ENCODE results near the gene SYNE1.
"Not testable (repeated sequence)": the region's sequence is repeated elsewhere in the genome, so short reads cannot be mapped to it uniquely, and the experiment has no call there.

SYNE1 gene

DNA sequence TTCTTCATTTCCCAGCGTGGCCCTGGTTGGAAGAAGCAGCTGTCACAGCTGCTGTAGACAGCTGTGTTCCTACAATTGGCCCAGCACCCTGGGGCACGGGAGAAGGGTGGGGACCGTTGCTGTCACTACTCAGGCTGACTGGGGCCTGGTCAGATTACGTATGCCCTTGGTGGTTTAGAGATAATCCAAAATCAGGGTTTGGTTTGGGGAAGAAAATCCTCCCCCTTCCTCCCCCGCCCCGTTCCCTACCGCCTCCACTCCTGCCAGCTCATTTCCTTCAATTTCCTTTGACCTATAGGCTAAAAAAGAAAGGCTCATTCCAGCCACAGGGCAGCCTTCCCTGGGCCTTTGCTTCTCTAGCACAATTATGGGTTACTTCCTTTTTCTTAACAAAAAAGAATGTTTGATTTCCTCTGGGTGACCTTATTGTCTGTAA lies 537.0 kb downstream of the SYNE1 start:
- no peak overlapping the region for H3K4me3 ChIP-seq (ENCODE audit: low read depth, low read length)
- DNase-seq (ENCODE audit: low read depth), result peak; percentile 52

GRCh38 chr6:152099446-152100182 lies 537.5 kb downstream of the SYNE1 start:
- no peak for DNase-seq (ENCODE audit: low read depth)
- no peak overlapping the region for H3K4me3 ChIP-seq (ENCODE audit: low read depth, low read length)

DNA sequence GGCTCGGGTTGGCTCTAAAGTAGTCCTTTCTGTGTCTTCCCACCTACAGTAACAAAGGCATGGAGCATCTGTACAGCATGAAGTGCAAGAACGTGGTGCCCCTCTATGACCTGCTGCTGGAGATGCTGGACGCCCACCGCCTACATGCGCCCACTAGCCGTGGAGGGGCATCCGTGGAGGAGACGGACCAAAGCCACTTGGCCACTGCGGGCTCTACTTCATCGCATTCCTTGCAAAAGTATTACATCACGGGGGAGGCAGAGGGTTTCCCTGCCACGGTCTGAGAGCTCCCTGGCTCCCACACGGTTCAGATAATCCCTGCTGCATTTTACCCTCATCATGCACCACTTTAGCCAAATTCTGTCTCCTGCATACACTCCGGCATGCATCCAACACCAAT lies 538.5 kb downstream of the SYNE1 start:
- no peak for DNase-seq (ENCODE audit: low read depth)
- no peak overlapping the region for H3K4me3 ChIP-seq (ENCODE audit: low read depth, low read length)

DNA sequence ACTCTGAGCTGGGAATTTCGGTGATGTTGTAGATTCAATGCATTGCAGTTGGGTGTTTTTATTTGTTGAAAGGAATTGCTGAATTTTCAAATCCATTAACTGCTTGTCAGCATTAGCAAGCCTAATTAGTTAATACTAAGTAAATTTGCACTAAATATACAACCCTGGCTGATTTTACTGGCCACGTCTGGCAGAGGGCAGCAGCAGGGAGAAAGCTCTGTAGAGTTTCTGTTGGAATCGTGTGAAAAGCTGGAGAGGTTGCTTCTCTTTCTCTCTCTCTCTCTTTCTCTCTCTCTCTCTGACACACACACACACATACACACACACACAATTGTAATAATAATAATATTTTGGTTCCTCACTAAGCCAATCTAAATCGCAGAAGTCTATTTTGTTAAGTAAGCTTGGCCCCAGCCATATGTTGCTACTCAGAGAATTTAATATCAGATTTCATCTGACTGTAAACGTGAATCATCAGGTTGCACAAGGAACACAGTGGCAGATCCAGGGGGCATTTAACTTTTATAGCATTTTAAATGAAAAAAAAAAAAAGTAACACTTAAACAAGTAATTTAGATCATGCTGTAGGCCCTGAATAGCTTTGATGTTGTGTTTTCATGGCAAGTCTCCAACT lies 540.2 kb downstream of the SYNE1 start:
- DNase-seq (ENCODE audit: low read depth), result peak; percentile 83
- H3K4me3 ChIP-seq (ENCODE audit: low read depth, low read length), result no peak overlapping the region

GRCh38 chr6:152094992-152095592 lies 542.1 kb downstream of the SYNE1 start:
- no peak overlapping the region for H3K4me3 ChIP-seq (ENCODE audit: low read depth, low read length)
- peak; percentile 99 for DNase-seq (ENCODE audit: low read depth)

DNA sequence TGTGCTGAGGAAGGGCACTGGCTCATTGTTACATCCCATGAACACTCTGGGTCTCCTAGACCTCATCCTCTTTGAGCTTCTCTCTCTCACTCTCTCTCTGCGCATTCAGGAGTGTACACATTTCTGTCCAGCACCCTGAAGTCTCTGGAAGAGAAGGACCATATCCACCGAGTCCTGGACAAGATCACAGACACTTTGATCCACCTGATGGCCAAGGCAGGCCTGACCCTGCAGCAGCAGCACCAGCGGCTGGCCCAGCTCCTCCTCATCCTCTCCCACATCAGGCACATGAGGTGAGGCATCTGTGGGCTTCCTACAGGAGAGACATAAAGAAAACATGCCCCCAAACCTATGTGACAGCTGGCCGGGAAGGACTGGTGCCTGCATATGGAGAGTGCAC lies 542.9 kb downstream of the SYNE1 start:
- no peak overlapping the region for H3K4me3 ChIP-seq (ENCODE audit: low read depth, low read length)
- no peak for DNase-seq (ENCODE audit: low read depth)

- H3K4me3 ChIP-seq (ENCODE audit: low read depth, low read length), result no peak overlapping the region
- no peak for DNase-seq (ENCODE audit: low read depth)
Observed at GRCh38 chr6:152093711-152094110, 543.5 kb downstream of the SYNE1 start.

DNA sequence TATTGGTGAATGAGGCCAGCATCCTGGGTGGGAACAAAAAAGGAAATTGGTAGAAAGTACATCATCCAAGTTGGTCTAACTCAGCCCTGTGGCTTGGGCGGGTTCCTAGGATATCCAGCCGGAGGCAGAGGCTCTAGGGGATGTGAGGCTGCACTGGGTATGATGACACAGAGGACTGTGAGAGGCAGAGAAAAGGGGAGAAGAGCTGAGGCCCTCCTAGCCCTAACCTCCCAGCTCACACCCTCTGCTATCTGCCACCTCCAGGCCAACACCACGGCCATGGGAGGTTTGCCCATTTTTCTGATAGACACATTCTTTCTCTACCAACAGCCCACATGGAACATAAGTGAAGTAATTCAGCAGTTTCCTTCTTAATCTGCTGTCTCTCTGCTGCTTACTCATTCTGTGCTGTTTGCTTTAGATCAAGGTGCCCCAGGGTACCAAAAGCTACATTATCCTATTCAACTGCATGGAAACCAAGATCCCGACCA lies 545.3 kb downstream of the SYNE1 start:
- no peak overlapping the region for H3K4me3 ChIP-seq (ENCODE audit: low read depth, low read length)
- DNase-seq (ENCODE audit: low read depth), result no peak

DNA sequence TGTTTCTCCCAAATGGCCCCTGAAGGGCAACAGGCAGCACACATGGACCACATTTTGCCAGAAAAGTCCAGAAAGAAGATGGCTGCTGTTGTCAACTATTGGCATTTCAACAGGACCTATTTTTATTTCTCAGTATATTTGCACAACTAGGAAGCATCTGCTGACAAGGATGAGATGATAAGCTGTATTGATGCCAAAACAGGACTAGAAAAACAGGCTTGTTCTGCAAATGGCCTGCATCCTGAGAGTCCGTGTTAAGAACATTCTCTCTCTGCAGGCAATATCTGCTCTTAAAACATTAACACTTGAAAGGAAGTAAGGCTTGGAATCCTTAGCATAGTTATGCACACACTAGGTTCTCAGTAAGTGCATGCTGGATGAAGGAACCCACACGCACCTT lies 546.0 kb downstream of the SYNE1 start:
- no peak for DNase-seq (ENCODE audit: low read depth)
- H3K4me3 ChIP-seq (ENCODE audit: low read depth, low read length), result no peak overlapping the region

GRCh38 chr6:152089992-152090391 lies 547.2 kb downstream of the SYNE1 start:
- H3K4me3 ChIP-seq (ENCODE audit: low read depth, low read length), result no peak overlapping the region
- DNase-seq (ENCODE audit: low read depth), result no peak

DNA sequence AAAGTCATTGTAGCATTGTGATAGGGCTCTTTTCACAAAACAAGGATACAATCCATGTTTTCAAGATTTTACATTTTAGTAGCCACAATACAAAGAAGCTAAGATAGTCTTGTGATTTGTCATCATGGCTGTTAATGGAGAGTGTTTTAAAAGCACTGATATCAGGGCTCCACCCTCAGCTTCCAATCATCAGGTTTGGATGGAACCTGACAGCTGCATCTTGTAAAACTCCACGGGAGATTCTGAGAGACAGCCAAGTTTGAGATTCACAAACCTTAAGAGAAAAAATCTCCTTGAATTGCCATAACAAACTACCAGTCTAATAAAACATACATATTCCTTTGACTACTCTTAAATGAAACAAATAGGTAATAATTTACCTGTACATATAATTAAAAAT lies 549.5 kb downstream of the SYNE1 start:
- no peak overlapping the region for H3K4me3 ChIP-seq (ENCODE audit: low read depth, low read length)
- no peak for DNase-seq (ENCODE audit: low read depth)

DNA sequence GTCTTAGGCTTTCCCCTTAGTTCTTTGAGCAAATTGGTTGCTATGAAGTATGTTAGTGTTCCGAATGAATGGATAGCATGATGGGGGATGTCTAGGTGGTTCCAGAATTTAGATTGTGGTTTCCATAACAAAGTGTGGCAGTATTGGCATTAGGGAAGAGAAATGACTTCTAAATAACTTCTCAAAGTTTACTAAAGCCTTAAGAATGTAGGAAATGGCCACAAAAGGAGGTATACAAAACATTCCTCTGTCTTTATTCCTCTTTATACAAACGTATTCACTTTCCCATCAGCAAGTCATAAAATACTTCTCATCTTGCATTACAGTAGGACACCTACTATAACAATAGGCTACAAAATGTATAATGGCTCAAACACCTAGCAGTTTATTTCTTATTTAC lies 550.1 kb downstream of the SYNE1 start:
- no peak overlapping the region for H3K4me3 ChIP-seq (ENCODE audit: low read depth, low read length)
- DNase-seq (ENCODE audit: low read depth), result no peak

DNA sequence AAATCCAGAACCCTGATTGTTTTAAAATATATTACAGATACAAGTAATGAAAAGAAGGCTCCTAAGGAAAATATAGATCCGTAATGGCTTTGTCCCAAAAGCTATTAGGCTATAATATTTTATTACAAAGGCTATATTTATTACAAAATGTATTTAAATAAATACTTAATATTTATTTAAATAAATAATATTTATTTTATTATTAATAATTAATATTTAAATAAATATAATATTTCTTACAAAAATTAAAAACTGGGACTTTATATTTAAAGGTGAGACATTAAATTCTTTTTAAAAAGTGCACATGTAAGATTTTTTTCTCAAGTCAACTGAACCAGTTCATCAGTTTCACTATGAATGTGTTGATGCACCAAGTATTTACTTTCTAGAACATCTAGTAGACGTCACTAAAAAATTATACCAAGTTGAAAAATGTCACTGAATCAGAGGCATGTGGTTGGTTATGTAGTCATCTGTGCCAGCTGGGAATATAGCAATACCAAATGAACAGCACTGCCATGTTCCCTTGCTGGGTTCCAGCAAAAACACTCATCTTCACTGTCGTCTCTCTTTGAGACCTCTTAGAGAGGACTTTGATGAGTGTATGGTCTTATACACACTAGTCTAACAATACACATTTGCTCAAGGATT lies 550.8 kb downstream of the SYNE1 start:
- H3K4me3 ChIP-seq (ENCODE audit: low read depth, low read length), result no peak overlapping the region
- no peak for DNase-seq (ENCODE audit: low read depth)

- no peak for DNase-seq (ENCODE audit: low read depth)
- no peak overlapping the region for H3K4me3 ChIP-seq (ENCODE audit: low read depth, low read length)
Observed at GRCh38 chr6:152085451-152085921, 551.7 kb downstream of the SYNE1 start.

- no peak overlapping the region for H3K4me3 ChIP-seq (ENCODE audit: low read depth, low read length)
- DNase-seq (ENCODE audit: low read depth), result no peak
Observed at GRCh38 chr6:152078804-152079203, 558.4 kb downstream of the SYNE1 start.

DNA sequence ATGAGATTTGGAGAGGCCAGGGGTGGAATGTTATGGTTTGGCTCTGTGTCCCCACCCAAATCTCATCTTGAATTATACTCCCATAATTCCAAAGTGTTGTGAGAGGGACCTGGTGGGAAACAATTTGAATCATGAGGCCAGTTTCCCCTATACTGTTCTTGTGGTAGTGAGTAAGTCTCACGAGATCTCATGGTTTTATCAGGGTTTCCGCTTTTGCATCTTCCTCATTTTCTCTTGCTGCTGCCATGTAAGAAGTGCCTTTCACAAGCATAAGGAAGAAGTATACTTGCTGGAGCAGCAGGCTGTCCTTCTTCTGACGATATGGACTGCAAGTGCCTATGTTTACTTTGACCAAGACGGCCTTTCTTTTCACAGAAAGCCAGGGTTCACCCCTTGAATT lies 559.2 kb downstream of the SYNE1 start:
- DNase-seq (ENCODE audit: low read depth), result no peak
- H3K4me3 ChIP-seq (ENCODE audit: low read depth, low read length), result no peak overlapping the region

- DNase-seq (ENCODE audit: low read depth); H3K4me3 ChIP-seq (ENCODE audit: low read depth, low read length): not testable (repeated sequence)
Observed at GRCh38 chr6:152076242-152076641, 560.9 kb downstream of the SYNE1 start.

DNA sequence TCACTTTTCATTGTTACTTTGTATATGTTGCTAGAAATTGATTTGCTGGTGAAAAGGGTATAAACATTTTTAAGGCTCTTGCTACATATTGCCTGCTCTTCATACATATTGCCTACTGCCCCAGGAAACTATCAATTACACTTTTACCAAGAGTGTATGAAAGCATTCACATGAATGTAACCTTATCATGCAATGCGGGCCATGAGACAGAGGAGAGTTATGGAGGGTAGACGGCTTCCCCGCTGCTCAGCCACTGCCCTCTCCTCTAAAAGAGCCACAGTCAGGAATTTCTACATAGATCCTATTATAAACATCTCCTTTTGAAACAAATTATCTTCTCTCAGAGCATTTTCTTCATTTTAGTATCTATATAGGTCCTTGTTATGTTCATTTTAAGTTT lies 565.3 kb downstream of the SYNE1 start:
- H3K4me3 ChIP-seq (ENCODE audit: low read depth, low read length), result no peak overlapping the region
- DNase-seq (ENCODE audit: low read depth), result no peak
